ENCODE measurements around the gene HHEX. TPM values are rescaled to one million over a fixed set of nuclear protein-coding genes. Genes with fewer than 3 reads are reported as not detected.

Gene HHEX
- total RNA-seq, 1 donor from 2014 or later = 56.7 TPM

- DNase-seq = no peak
These were observed 3.8 kb downstream of the HHEX start for GRCh38 chr10:92693534-92693893.

GRCh38 chr10:92695679-92696605 lies 6.2 kb downstream of the HHEX start:
- no peak for DNase-seq

GRCh38 chr10:92696606-92697383 lies 7.0 kb downstream of the HHEX start:
- peak; percentile 32 for DNase-seq

GRCh38 chr10:92697663-92698511 lies 8.1 kb downstream of the HHEX start:
- no peak for DNase-seq

- DNase-seq = no peak
These were observed 9.4 kb downstream of the HHEX start for GRCh38 chr10:92699193-92699517.

GRCh38 chr10:92699518-92700381 lies 10.0 kb downstream of the HHEX start:
- DNase-seq = peak; percentile 55

- DNase-seq = no peak
These were observed 12.7 kb downstream of the HHEX start for GRCh38 chr10:92702301-92702916.

- no peak for DNase-seq
These were observed 22.5 kb downstream of the HHEX start for GRCh38 chr10:92712016-92712889.

GRCh38 chr10:92714152-92714845 lies 24.5 kb downstream of the HHEX start:
- no peak for DNase-seq

- no peak for DNase-seq
These were observed 25.1 kb downstream of the HHEX start for GRCh38 chr10:92714872-92715271.

GRCh38 chr10:92719991-92720830 lies 30.5 kb downstream of the HHEX start:
- DNase-seq = peak; percentile 20

GRCh38 chr10:92720831-92721165 lies 31.0 kb downstream of the HHEX start:
- no peak for DNase-seq

- no peak for DNase-seq
These were observed 32.6 kb downstream of the HHEX start for GRCh38 chr10:92722349-92722748.

GRCh38 chr10:92727141-92727540 lies 37.4 kb downstream of the HHEX start:
- DNase-seq = no peak

- DNase-seq = no peak
These were observed 37.8 kb downstream of the HHEX start for GRCh38 chr10:92727550-92727949.

GRCh38 chr10:92729886-92730285 lies 40.1 kb downstream of the HHEX start:
- no peak for DNase-seq

GRCh38 chr10:92732958-92733357 lies 43.2 kb downstream of the HHEX start:
- DNase-seq = no peak

- no peak for DNase-seq
These were observed 44.5 kb downstream of the HHEX start for GRCh38 chr10:92734301-92734700.

- no peak for DNase-seq
These were observed 46.2 kb downstream of the HHEX start for GRCh38 chr10:92735938-92736337.
